ENCODE data around the gene RPS6KA3. TPM values are rescaled to one million over a fixed set of nuclear protein-coding genes. Genes with fewer than 3 reads are reported as not detected.

The RPS6KA3 gene
- total RNA-seq, 1 donor from 2014 or later: 9.0 TPM

- Mint-ChIP-seq H3K27ac (ENCODE audit: unreplicated experiment) (no peak overlapping the region), H3K4me1 (ENCODE audit: low read depth, unreplicated experiment) (no peaks in the 10 kb centered on the region), H3K4me3 (ENCODE audit: unreplicated experiment) (peak overlapping the region; percentile 88), H3K27me3 (ENCODE audit: unreplicated experiment) (peaks cover 1% of the 10 kb centered on the region), H3K9me3 (ENCODE audit: unreplicated experiment) (peaks cover 6% of the 10 kb centered on the region), H3K36me3 (ENCODE audit: unreplicated experiment) (no peaks in the 10 kb centered on the region)
- no peak for TF ChIP-seq CTCF (IDR thresholded peaks at IDR 0.05; ENCODE audit: partially characterized antibody, unreplicated experiment)
- DNase-seq: peak; percentile 30
Measured at GRCh38 chrX:20267931-20268701, 1.4 kb upstream of the RPS6KA3 start.

- peaks cover 1% of the 10 kb centered on the region for H3K27me3 Mint-ChIP-seq (ENCODE audit: unreplicated experiment)
- no peak for DNase-seq
Measured at GRCh38 chrX:20267607-20267930, 860 bp upstream of the RPS6KA3 start.

GRCh38 chrX:20265726-20266681 is 705 bp downstream of the RPS6KA3 start:
- Mint-ChIP-seq H3K4me1 (ENCODE audit: low read depth, unreplicated experiment) (no peaks in the 10 kb centered on the region), H3K36me3 (ENCODE audit: unreplicated experiment) (no peaks in the 10 kb centered on the region), H3K27ac (ENCODE audit: unreplicated experiment) (no peak overlapping the region), H3K9me3 (ENCODE audit: unreplicated experiment) (peaks cover 6% of the 10 kb centered on the region), H3K4me3 (ENCODE audit: unreplicated experiment) (peak overlapping the region; percentile 91), H3K27me3 (ENCODE audit: unreplicated experiment) (peaks cover 1% of the 10 kb centered on the region)
- DNase-seq: peak; percentile 30
- no peak for TF ChIP-seq CTCF (IDR thresholded peaks at IDR 0.05; ENCODE audit: partially characterized antibody, unreplicated experiment)

More at GRCh38 chrX:20267607-20267930, 860 bp upstream of the RPS6KA3 start:
- peak overlapping the region; percentile 88 for H3K4me3 Mint-ChIP-seq (ENCODE audit: unreplicated experiment)
- H3K4me1 Mint-ChIP-seq (ENCODE audit: low read depth, unreplicated experiment): no peaks in the 10 kb centered on the region
- no peak for TF ChIP-seq CTCF (IDR thresholded peaks at IDR 0.05; ENCODE audit: partially characterized antibody, unreplicated experiment)
- H3K36me3 Mint-ChIP-seq (ENCODE audit: unreplicated experiment): no peaks in the 10 kb centered on the region
- peaks cover 6% of the 10 kb centered on the region for H3K9me3 Mint-ChIP-seq (ENCODE audit: unreplicated experiment)
- peak overlapping the region; percentile 22 for H3K27ac Mint-ChIP-seq (ENCODE audit: unreplicated experiment)

- Mint-ChIP-seq H3K36me3 (ENCODE audit: unreplicated experiment) (no peaks in the 10 kb centered on the region), H3K27ac (ENCODE audit: unreplicated experiment) (peak overlapping the region; percentile 50), H3K9me3 (ENCODE audit: unreplicated experiment) (peaks cover 6% of the 10 kb centered on the region), H3K4me1 (ENCODE audit: low read depth, unreplicated experiment) (no peaks in the 10 kb centered on the region), H3K27me3 (ENCODE audit: unreplicated experiment) (peaks cover 1% of the 10 kb centered on the region), H3K4me3 (ENCODE audit: unreplicated experiment) (peak overlapping the region; percentile 91)
- peak; percentile 25 for DNase-seq
- no peak for TF ChIP-seq CTCF (IDR thresholded peaks at IDR 0.05; ENCODE audit: partially characterized antibody, unreplicated experiment)
Measured at GRCh38 chrX:20265221-20265725, 1.4 kb downstream of the RPS6KA3 start.

All from glutamatergic neuron (in vitro differentiated cells).